Stimulated activated naive CD8-positive, alpha-beta T cell treated with anti-CD3 and anti-CD28 coated beads, Interleukin-15, Interleukin-2, amounts not matched to agents 100 U/mL and 50 U/mL, for 24 hours (primary cell): Measurements from ENCODE around the gene USP34.
"Not testable (repeated sequence)": the region's sequence is repeated elsewhere in the genome, so short reads cannot be mapped to it uniquely, and the experiment has no call there.

ENCODE experiments used
- ATAC-seq: fragments of 150-1000 bp; cut with Tn5 transposase; one replicate; pipeline ENCODE4 v1.10.0; 2021
- DNase-seq: peaks from one replicate; pipeline ENCODE4 v3.0.0; 2021

The USP34 gene

DNA sequence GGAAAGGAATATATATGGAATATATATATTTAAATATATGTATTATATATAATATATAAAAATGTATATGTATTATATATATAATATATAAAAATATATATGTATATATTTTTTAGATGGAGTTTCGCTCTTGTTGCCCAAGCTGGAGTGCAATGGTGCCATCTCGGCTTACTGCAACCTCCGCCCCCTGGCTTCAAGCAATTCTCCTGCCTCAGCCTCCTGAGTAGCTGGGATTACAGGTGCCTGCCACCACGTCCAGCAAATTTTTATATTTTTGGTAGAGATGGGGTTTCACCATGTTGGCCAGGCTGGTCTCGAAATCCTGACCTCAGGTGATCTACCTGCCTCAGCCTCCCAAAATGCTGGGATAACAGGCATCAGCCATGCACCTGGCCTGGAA is 322.8 kb downstream of the USP34 start:
- ATAC-seq, DNase-seq: not testable (repeated sequence)

GRCh38 chr2:61145990-61146389 is 324.9 kb downstream of the USP34 start:
- ATAC-seq (no peak), DNase-seq (no peak)

- DNase-seq (peak; percentile 96), ATAC-seq (peak; percentile 91)
Measured at GRCh38 chr2:61144697-61145268, 326.1 kb downstream of the USP34 start.

DNA sequence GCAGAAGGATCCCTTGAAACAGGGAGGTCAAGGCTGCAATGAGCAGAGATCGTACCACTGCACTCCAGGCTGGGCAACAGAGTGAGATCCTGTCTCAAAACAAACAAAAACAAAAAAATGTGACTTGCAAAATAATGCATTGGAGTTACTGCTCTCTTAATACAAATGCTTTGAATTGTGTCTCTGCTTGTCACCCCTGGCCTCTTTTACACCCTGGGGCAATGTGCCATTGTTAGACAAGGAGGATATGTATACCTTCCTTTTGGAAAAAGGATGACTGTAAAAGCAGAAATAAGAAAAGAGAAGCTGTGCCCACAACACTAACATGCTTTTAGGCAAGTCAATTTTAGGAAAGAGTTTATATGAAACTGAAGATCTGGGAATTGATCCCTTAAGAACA is 329.7 kb downstream of the USP34 start:
- no peak for DNase-seq

GRCh38 chr2:61138859-61139258 is 332.0 kb downstream of the USP34 start:
- no peak for DNase-seq
- no peak for ATAC-seq

More for the DNA sequence above, 329.7 kb downstream of the USP34 start:
- ATAC-seq, result no peak
